Esophagus squamous epithelium (tissue), 4 donors: ENCODE data around the gene SOWAHB.

Experiments used
- CTCF ChIP-seq, 6 experiments: fragments of 450-650 bp in 4 of 6; fragments of 200-600 bp in 2 of 6; sonication (generic) in 2 of 6; IDR thresholded peaks; one replicate each; pipeline ENCODE4 v1.5.1; 2016 to 2019; ENCODE audit warnings: antibody characterized with exemption in 6 of 6, mild to moderate bottlenecking in 4 of 6, moderate library complexity in 4 of 6
- POLR2A ChIP-seq, 4 donors: fragments of 450-650 bp; IDR thresholded peaks; one replicate each; pipeline ENCODE4 v1.6.1; 2017; ENCODE audit warnings: antibody characterized with exemption in 4 of 4, mild to moderate bottlenecking in 4 of 4, moderate library complexity in 3 of 4

- TF ChIP-seq POLR2A (IDR thresholded peaks at IDR 0.05) (no peak), CTCF (IDR thresholded peaks at IDR 0.05) (no peak)
Measured at GRCh38 chr4:76874176-76874575, 23.8 kb downstream of the SOWAHB start.
